ENCODE measurements around the gene YTHDF1.

DNA sequence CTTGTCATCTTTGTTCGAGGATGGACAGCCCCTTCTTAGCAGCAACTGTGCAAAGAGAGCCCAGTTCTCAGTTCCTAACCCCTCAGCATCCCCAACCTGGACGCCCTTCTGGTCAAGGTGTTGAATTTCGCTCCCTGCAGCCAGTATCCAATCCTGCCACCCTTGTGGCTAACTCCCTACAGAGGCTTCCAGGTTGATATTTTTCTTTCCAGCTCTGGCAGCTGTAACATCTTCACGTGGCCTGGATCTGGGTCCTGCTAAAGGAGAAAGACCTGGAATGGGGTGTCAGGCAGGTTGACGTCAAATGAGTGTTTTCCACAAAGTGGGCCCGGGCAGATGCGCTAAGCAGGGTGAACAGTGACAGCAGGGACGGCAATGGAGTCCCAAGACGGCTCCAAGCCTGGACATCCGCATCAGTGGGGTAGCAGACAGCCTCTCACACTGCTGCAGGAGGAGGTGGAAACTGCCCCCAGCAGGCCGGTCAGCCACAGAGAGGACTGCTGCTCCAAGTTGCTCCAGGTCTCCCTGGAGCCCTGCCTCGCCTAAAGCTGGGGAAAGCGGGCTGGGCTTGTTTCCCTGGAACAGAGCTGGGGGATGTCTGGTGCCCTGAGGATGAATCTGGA, 1.0 kb upstream of the YTHDF1 start:
- TF ChIP-seq, protein P1, sequence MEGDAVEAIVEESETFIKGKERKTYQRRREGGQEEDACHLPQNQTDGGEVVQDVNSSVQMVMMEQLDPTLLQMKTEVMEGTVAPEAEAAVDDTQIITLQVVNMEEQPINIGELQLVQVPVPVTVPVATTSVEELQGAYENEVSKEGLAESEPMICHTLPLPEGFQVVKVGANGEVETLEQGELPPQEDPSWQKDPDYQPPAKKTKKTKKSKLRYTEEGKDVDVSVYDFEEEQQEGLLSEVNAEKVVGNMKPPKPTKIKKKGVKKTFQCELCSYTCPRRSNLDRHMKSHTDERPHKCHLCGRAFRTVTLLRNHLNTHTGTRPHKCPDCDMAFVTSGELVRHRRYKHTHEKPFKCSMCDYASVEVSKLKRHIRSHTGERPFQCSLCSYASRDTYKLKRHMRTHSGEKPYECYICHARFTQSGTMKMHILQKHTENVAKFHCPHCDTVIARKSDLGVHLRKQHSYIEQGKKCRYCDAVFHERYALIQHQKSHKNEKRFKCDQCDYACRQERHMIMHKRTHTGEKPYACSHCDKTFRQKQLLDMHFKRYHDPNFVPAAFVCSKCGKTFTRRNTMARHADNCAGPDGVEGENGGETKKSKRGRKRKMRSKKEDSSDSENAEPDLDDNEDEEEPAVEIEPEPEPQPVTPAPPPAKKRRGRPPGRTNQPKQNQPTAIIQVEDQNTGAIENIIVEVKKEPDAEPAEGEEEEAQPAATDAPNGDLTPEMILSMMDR (conservative IDR thresholded peaks at IDR 0.05), result no peak
- no peak for TF ChIP-seq EZH2 (IDR thresholded peaks at IDR 0.05; ENCODE audit: low read depth)
